Activated CD8-positive, alpha-beta memory T cell treated with anti-CD3 and anti-CD28 coated beads, Interleukin-2, amount 50 U/mL, for 1 hour (primary cell): Measurements from ENCODE around the gene PTMS.

Experiments used
- DNase-seq: peaks from one replicate; pipeline ENCODE4 v3.0.0-alpha.2; 2020; ENCODE audit errors: extremely low read depth

The PTMS gene

GRCh38 chr12:6787309-6787708 lies 21.1 kb downstream of the PTMS start:
- DNase-seq, result no peak

- DNase-seq, result no peak
These were observed 23.1 kb downstream of the PTMS start, which contains the start of gene CD4 for GRCh38 chr12:6788972-6789924. CD4 (plus strand) TSS chr12:6789528; CDS start chr12:6800139, 10,611 bp downstream.

- DNase-seq, result no peak
These were observed 24.5 kb downstream of the PTMS start for GRCh38 chr12:6790496-6791150.

GRCh38 chr12:6791931-6792520 lies 25.9 kb downstream of the PTMS start:
- no peak for DNase-seq

- DNase-seq, result no peak
These were observed 26.5 kb downstream of the PTMS start for GRCh38 chr12:6792522-6793201.

GRCh38 chr12:6795088-6795487 lies 28.9 kb downstream of the PTMS start:
- DNase-seq, result no peak

GRCh38 chr12:6796576-6796975 lies 30.4 kb downstream of the PTMS start:
- DNase-seq, result no peak

GRCh38 chr12:6799147-6799546 lies 33.0 kb downstream of the PTMS start:
- DNase-seq, result no peak

- no peak for DNase-seq
These were observed 41.0 kb downstream of the PTMS start for GRCh38 chr12:6807170-6807569.

GRCh38 chr12:6809056-6809455 lies 42.9 kb downstream of the PTMS start:
- no peak for DNase-seq

GRCh38 chr12:6810758-6811157 lies 44.6 kb downstream of the PTMS start:
- DNase-seq, result no peak

- no peak for DNase-seq
These were observed 47.2 kb downstream of the PTMS start for GRCh38 chr12:6813363-6813762.

- no peak for DNase-seq
These were observed 50.4 kb downstream of the PTMS start for GRCh38 chr12:6816598-6816997.

GRCh38 chr12:6817098-6817497 lies 50.9 kb downstream of the PTMS start:
- no peak for DNase-seq

- no peak for DNase-seq
These were observed 51.5 kb downstream of the PTMS start for GRCh38 chr12:6817662-6818157.

GRCh38 chr12:6818222-6818621 lies 52.1 kb downstream of the PTMS start:
- no peak for DNase-seq

- DNase-seq, result no peak
These were observed 52.5 kb downstream of the PTMS start for GRCh38 chr12:6818645-6819044.

GRCh38 chr12:6819106-6820030 lies 53.2 kb downstream of the PTMS start:
- no peak for DNase-seq

GRCh38 chr12:6820166-6820565 lies 54.0 kb downstream of the PTMS start:
- no peak for DNase-seq
